Measurements from ENCODE around the gene LIPM.
"Not testable (repeated sequence)": the region's sequence is repeated elsewhere in the genome, so short reads cannot be mapped to it uniquely, and the experiment has no call there.

DNA sequence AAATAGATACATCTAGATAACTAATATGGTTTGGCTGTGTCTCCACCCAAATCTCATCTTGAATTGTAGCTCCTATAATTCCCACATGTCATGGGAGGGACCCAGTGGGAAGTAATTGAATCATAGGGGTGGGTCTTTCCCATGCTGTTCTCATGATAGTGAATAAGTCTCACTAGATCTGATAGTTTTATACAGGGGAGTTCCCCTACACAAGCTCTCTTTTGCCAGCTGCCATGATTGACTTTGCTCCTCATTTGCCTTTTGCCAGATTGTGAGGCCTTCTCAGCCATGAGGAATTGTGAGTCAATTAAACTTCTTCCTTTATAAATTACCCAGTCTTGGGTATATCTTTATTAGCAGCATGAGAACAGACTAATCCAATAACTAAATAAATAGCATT is 35.1 kb downstream of the LIPM start:
- TF ChIP-seq POLR2A (IDR thresholded peaks at IDR 0.05), result not testable (repeated sequence)
- TF ChIP-seq, protein P1, sequence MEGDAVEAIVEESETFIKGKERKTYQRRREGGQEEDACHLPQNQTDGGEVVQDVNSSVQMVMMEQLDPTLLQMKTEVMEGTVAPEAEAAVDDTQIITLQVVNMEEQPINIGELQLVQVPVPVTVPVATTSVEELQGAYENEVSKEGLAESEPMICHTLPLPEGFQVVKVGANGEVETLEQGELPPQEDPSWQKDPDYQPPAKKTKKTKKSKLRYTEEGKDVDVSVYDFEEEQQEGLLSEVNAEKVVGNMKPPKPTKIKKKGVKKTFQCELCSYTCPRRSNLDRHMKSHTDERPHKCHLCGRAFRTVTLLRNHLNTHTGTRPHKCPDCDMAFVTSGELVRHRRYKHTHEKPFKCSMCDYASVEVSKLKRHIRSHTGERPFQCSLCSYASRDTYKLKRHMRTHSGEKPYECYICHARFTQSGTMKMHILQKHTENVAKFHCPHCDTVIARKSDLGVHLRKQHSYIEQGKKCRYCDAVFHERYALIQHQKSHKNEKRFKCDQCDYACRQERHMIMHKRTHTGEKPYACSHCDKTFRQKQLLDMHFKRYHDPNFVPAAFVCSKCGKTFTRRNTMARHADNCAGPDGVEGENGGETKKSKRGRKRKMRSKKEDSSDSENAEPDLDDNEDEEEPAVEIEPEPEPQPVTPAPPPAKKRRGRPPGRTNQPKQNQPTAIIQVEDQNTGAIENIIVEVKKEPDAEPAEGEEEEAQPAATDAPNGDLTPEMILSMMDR (IDR thresholded peaks at IDR 0.05 in 8 of 11, conservative IDR thresholded peaks at IDR 0.05 in 3 of 11), result not testable (repeated sequence)
